ENCODE data around the gene SLIT3. TPM values are rescaled to one million over a fixed set of nuclear protein-coding genes. Genes with fewer than 3 reads are reported as not detected.

Gene SLIT3
- total RNA-seq, 2 donors from 2014 or later = 6.6 to 6.7 TPM

DNA sequence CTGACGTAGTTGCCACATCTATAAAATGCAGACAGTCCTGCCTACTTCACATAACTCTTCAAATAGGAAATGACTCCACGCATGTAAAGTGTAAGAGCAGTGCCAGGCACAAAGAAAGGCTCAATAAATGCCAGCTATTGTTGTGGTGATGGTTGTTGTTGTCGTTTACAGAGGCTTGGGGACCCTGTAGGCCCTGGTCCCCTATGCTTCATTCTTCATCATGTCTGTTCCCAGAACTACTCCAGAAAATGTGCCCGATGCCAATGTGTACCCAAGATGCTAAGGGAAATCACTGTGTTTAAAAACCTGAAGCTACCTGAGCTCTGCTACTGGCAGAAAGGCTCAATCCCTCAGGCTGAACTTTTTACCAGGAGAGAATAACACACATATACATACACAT is 9.1 kb downstream of the SLIT3 start:
- Histone ChIP-seq H3K4me1 (no peaks in the 10 kb centered on the region), H3K4me3 (no peak overlapping the region), H3K36me3 (replicated peaks in 1 of 2; ENCODE audit: insufficient read depth in 1 of 2, low read depth in 2 of 2) (no peaks in the 10 kb centered on the region), H3K27me3 (no peaks in the 10 kb centered on the region), H3K27ac (no peak overlapping the region), H3K9me3 (no peaks in the 10 kb centered on the region)
- ATAC-seq = no peak
- intact Hi-C loops (cut with DNase I) = loop anchor here (10.0 kb wide), 1 partner anchor 297 kb away; no protein-coding TSS in a partner anchor
- WGBS, 2 donors = 55 to 56% methylated on average over 4 of the region's 4 CpGs
- DNase-seq = no peak
- TF ChIP-seq, protein P1, sequence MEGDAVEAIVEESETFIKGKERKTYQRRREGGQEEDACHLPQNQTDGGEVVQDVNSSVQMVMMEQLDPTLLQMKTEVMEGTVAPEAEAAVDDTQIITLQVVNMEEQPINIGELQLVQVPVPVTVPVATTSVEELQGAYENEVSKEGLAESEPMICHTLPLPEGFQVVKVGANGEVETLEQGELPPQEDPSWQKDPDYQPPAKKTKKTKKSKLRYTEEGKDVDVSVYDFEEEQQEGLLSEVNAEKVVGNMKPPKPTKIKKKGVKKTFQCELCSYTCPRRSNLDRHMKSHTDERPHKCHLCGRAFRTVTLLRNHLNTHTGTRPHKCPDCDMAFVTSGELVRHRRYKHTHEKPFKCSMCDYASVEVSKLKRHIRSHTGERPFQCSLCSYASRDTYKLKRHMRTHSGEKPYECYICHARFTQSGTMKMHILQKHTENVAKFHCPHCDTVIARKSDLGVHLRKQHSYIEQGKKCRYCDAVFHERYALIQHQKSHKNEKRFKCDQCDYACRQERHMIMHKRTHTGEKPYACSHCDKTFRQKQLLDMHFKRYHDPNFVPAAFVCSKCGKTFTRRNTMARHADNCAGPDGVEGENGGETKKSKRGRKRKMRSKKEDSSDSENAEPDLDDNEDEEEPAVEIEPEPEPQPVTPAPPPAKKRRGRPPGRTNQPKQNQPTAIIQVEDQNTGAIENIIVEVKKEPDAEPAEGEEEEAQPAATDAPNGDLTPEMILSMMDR (IDR thresholded peaks at IDR 0.05) = no peak

DNA sequence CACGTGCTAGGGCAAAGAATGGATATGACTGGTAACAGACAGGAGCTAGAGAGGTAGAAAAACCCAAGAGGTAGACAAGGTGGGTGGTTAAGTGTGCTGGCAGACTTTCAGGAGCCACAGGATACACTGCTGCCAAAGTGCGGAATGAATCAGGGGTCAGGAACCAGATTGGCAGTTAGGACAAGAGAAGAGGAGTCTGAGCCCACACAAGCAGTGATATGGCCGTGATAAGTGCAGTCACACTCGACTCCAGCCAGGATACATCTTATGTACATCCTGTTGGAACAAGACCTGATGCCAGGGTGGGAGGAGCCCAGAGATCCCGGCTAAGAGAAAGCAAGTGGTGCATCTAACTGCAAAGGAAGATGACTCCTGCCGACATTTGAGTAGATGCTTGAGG is 10.0 kb downstream of the SLIT3 start:
- Histone ChIP-seq H3K4me3 (no peak overlapping the region), H3K27me3 (no peaks in the 10 kb centered on the region), H3K9me3 (no peaks in the 10 kb centered on the region), H3K4me1 (no peaks in the 10 kb centered on the region), H3K36me3 (replicated peaks in 1 of 2; ENCODE audit: insufficient read depth in 1 of 2, low read depth in 2 of 2) (no peaks in the 10 kb centered on the region), H3K27ac (no peak overlapping the region)
- 45 to 78% methylated on average over 6 of the region's 6 CpGs for WGBS, 2 donors
- intact Hi-C loops (cut with DNase I) = loop anchor here (10.0 kb wide), 1 partner anchor 296 kb away; no protein-coding TSS in a partner anchor
- ATAC-seq (no peak), DNase-seq (no peak)
- TF ChIP-seq, protein P1 (IDR thresholded peaks at IDR 0.05) = no peak
- TF ChIP-seq POLR2A (IDR thresholded peaks at IDR 0.05) = no peak

DNA sequence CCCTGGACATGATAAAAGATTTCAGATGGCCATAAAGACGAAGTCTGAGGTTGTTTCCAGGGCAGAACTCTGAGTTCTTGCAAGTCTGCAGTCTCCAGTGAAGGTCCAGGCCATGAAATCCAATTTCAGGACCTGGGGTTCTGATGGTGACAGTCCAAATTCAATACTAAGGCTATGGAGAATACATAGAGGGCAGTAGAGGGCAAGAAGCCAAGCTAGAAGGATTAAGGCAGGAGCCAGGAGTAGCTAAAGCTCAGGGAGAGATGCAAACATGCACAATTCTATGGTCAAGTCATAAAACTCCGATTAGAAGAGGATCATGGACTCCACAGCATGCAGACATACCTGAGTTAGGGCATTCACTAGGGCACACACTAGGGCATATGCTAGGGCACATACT is 11.4 kb downstream of the SLIT3 start:
- H3K9me3 ChIP-seq = peaks cover 0 to 5% (median 0%) of the 10 kb centered on the region in 3 donors
- DNase-seq (no peak), ATAC-seq (no peak)
- H3K27me3 ChIP-seq = no peaks in the 10 kb centered on the region
- no peak overlapping the region for H3K4me3 ChIP-seq
- H3K4me1 ChIP-seq = no peaks in the 10 kb centered on the region
- no peak overlapping the region for H3K27ac ChIP-seq
- 34 to 36% methylated on average over 2 of the region's 2 CpGs for WGBS, 2 donors
- intact Hi-C loops (cut with DNase I) = no loop called here
- H3K36me3 ChIP-seq (replicated peaks in 1 of 2; ENCODE audit: insufficient read depth in 1 of 2, low read depth in 2 of 2) = no peaks in the 10 kb centered on the region
- TF ChIP-seq POLR2A (IDR thresholded peaks at IDR 0.05) = no peak
- TF ChIP-seq, protein P1 (IDR thresholded peaks at IDR 0.05) = no peak

DNA sequence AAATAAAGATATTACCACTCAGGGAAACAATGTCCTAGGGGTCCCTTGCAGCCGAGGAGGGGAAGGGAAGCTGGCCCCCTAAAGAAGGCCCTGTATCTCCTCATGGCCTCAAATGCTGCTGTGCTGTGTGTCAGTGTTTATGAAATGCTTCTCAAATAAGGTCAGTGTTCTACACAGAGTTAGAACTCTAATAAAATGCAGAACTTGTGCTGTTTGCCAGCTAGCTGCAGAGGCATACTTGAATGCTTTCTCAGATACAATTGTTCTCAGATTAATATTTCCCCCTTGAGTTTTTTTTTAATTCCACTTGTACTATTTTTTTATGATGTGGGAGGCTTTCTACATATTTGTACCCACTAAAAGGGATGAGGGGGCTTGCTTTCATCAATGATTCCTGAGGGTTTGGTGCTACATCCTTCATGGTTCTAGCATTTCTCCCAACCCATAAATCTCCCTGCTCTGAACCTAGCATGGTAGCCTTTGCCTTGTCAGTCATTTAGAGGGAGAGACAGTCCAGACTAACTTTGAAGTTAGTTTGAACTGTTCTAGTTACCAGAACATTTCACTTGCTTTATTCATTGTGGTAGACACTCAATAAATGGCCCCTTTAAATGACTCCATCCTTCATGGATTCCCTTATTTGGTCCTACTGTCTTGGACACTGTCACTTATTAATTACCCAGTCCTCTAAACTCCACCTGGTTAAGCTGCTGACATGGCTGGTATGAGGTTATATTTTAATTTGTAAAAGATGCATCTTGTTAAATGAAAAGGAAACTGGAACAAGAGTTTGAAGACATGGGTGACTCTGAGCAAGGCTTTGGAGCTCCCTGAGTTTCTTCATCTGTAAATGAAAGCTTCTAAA is 12.6 kb downstream of the SLIT3 start:
- H3K9me3 ChIP-seq = peaks cover 0 to 5% (median 0%) of the 10 kb centered on the region in 3 donors
- intact Hi-C loops (cut with DNase I) = no loop called here
- ATAC-seq = no peak
- H3K27me3 ChIP-seq = no peaks in the 10 kb centered on the region
- WGBS, 2 donors = 14 to 31% methylated on average over 1 of the region's 1 CpG
- H3K4me1 ChIP-seq = no peaks in the 10 kb centered on the region
- no peak overlapping the region for H3K27ac ChIP-seq
- DNase-seq = no peak
- TF ChIP-seq, protein P1 (IDR thresholded peaks at IDR 0.05) = no peak
- TF ChIP-seq POLR2A (IDR thresholded peaks at IDR 0.05) = no peak
- no peaks in the 10 kb centered on the region for H3K36me3 ChIP-seq (replicated peaks in 1 of 2; ENCODE audit: insufficient read depth in 1 of 2, low read depth in 2 of 2)
- H3K4me3 ChIP-seq = no peak overlapping the region

DNA sequence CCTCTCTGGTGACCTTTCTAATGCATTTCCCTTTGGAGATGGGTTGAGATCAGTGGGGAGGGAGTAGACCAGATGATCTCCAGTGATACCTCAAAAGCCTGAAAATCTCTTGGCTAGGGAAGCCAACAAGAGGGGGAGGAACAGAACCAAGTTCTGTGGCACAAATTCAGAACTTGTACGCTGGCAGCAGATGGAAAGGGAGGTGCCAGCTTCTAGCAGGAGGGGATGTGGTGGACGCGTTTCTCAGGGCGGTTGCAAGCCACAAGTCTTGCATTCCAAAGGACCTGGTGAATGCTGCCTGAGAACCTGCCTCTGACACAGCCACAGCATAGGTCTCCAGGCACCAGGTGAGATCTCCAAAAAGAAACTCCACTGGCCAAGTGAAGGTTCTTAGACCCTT is 13.4 kb downstream of the SLIT3 start:
- ATAC-seq (no peak), DNase-seq (no peak)
- no peak overlapping the region for H3K27ac ChIP-seq
- WGBS, 2 donors = 53 to 54% methylated on average over 4 of the region's 4 CpGs
- peaks cover 0 to 5% (median 0%) of the 10 kb centered on the region in 3 donors for H3K9me3 ChIP-seq
- intact Hi-C loops (cut with DNase I) = no loop called here
- no peaks in the 10 kb centered on the region for H3K4me1 ChIP-seq
- H3K27me3 ChIP-seq = no peaks in the 10 kb centered on the region
- no peak overlapping the region for H3K4me3 ChIP-seq
- H3K36me3 ChIP-seq (replicated peaks in 1 of 2; ENCODE audit: insufficient read depth in 1 of 2, low read depth in 2 of 2) = no peaks in the 10 kb centered on the region
- TF ChIP-seq, protein P1 (IDR thresholded peaks at IDR 0.05) = no peak
- TF ChIP-seq POLR2A (IDR thresholded peaks at IDR 0.05) = no peak
